ENCODE data around the gene OLFM3.

The OLFM3 gene

DNA sequence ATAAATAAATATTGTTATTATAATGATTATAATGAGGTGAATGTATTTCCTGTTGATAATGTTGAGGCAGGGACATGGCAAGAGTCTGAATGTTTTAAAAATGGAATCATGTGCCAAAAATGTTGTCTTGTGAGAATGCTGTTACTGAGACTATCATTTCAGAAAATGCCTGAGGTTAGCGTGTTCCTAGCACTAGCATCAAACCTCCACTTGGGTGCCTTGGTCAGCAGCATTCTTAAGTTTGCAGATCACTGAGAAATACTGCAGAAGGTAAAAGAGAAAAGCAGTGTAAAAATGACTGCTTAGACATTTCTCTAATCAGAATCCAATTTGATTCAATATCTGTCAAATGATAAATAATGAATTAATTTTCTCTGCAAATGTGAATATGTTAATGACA is 50.8 kb downstream of the OLFM3 start:
- DNase-seq (ENCODE audit: low read depth, low spot score) = no peak

- no peak for DNase-seq (ENCODE audit: low read depth, low spot score)
Measured at GRCh38 chr1:101943237-101943636, 53.5 kb downstream of the OLFM3 start.

DNA sequence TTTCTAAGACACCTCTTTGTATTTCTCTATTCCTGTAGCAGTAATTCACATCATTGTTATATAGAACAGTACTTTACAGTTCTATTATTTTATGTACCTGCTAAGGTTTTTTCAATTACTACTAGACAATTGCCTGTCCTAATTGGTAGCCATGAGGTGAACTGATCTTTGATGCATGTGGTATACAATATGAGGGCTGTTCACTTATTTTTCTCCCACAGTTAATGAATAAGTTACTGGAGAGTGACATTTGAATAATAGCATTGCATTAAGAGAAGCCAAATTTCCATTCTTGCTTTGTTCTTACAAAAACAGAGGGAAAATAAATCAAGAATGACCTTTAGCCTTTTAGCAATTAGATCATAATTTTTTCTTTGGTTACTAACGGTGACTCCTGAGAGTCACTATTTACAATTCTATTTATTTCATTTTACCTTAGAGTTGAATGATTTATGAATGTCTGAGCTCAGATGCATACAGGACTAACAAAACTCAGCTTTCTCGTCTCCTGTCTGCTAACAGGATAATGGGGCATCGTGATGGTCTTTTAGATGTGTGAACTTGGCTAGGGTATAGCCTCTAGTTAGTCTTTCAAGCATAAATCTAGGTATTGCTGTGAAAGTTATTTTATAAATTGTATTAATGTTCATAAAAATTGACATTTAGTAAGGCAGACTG is 54.1 kb downstream of the OLFM3 start:
- DNase-seq (ENCODE audit: low read depth, low spot score) = no peak

DNA sequence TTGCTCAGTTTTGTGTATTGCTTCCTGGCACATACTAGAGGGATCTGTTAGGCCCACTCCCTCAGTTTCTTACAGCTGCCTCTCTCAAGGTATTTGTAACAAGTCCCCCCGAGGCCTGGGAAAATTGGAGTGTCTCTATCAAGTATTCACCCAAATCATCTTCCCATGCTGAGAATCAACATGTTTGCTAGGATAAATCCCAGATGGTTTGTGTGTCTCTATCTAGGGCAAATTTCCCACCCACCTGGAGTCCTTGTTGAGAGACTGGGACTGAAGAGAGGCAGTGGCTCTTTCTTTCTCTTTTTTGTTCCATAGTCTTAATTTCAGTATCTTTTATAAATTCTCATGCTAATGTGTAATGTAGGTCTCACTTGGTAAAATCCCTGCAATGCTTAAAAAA is 58.0 kb downstream of the OLFM3 start:
- DNase-seq (ENCODE audit: low read depth, low spot score) = no peak

DNA sequence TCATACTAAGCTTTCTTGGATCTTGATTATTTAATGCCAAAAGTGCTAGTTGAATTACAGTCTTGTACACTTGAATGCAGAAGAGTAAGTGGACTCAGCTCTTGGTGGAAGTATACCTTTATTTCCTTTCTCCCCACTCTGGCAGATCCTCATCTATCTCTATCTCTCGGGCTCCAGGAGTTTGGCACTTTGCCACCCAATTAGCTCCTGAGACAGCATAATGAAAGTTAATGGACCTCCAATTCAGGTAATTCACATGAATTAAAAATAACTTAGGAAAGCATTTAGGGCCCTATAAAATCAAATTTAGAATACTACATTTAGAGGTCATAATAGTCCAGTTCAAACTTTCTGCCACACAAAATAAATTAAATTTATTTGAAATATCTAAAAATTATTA is 67.4 kb downstream of the OLFM3 start:
- no peak for DNase-seq (ENCODE audit: low read depth, low spot score)

- DNase-seq (ENCODE audit: low read depth, low spot score) = peak; percentile 1
Measured at GRCh38 chr1:101928829-101929228, 67.9 kb downstream of the OLFM3 start.

GRCh38 chr1:101924700-101925099 is 72.0 kb downstream of the OLFM3 start:
- DNase-seq (ENCODE audit: low read depth, low spot score) = peak; percentile 1

DNA sequence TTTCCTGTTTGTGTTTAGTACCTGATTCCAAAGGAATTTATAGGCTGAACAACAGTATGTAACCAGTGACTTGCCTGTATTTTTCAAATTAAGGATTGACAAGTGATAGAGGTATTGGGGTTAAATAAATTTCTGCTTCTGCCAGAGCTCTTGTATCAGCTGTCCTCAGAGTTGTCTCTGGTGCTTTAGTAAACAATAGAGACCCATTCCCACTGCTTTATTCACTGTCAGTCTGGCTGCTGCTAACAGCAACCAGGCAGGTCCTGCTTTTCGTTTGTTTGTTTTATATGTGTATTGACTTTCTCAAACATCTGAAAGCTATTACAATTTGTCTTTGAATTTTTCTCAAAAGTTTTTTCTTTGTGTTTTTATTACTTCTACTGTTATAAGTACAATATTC is 76.1 kb downstream of the OLFM3 start:
- DNase-seq (ENCODE audit: low read depth, low spot score) = no peak

- DNase-seq (ENCODE audit: low read depth, low spot score) = no peak
Measured at GRCh38 chr1:101918277-101918676, 78.4 kb downstream of the OLFM3 start.

- no peak for DNase-seq (ENCODE audit: low read depth, low spot score)
Measured at GRCh38 chr1:101915597-101915996, 81.1 kb downstream of the OLFM3 start.

DNA sequence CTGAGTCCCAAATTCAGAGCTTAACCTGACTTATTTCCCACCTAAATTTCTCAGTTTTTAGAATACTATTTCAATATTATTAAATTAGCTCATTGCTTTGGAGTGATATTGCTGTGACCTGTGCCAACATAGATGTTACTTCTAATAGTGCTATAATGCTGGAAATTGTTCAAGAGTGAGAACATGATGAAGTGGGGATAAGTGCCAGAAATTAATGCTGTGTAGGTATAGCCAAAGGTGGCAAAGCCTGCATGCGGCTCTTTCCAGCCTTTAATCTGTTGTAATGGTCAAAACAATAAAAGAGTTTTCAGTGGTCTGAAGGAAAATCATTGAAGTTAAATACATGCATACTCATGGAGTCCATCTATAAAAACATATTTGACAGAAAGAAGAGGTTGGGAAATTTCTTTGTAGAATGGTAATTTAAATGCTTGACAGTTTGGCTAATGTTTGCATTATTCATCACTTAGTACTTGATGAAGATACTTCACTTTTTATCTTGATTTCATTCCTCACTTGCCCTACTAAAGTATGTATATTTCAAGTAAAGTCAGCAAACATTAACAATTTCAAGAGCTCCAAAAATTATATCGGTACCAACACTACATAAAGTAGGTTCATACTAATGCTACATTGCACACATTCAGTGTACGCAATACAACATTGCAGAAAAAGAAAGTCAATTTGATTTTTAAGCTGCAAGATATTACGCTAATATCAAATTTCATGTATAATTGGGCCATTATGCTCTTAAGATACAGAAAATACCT is 82.1 kb downstream of the OLFM3 start:
- DNase-seq (ENCODE audit: low read depth, low spot score) = no peak

DNA sequence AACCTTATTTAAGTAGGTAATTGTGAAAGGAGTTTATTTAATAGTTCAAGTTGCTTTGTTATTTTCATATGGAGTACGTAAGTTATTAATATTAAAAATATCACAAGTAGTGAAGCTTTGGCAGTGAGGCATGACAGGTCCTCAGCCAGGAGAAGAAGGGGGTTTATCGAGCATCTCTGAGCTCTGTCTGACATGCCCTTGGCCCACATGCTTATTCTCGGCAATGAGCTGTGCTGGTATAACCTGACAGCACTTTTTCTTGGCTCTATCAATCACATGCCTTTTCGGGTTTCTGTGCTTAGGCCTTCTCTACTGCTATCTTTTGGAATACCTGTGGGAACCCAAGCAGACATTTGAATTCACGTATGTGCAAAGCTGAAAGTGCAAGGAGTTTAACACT is 84.8 kb downstream of the OLFM3 start:
- DNase-seq (ENCODE audit: low read depth, low spot score) = no peak

- no peak for DNase-seq (ENCODE audit: low read depth, low spot score)
Measured at GRCh38 chr1:101908980-101909379, 87.7 kb downstream of the OLFM3 start.

- no peak for DNase-seq (ENCODE audit: low read depth, low spot score)
Measured at GRCh38 chr1:101907264-101907663, 89.5 kb downstream of the OLFM3 start.

DNA sequence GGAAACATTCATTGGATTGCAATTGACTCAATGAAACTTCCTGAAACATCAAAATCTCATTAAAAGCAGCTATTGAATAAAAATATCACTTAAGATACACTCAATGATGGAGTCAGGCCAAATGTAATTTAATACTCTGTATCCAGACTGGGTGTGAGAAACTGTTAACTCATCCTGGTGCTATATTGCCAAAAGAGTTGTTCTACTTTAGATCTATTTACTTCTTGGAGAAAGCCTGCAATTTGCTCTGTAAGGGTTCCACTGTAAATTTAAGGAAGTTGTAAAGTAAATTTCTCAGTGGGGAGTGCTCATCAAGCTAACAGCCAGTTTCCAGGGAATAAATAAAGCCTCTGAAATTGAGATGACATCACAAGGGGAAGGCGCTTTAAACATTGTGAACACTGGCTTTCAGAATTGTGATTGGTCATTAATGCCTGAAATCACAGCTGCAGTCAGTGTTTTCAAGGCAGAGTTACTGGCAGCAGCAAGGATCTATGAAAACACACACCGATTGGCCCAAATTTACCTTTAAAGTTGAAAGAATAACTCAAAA is 91.4 kb downstream of the OLFM3 start:
- DNase-seq (ENCODE audit: low read depth, low spot score) = no peak

GRCh38 chr1:101902199-101902598 is 94.5 kb downstream of the OLFM3 start:
- no peak for DNase-seq (ENCODE audit: low read depth, low spot score)

- no peak for DNase-seq (ENCODE audit: low read depth, low spot score)
Measured at GRCh38 chr1:101898137-101898536, 98.6 kb downstream of the OLFM3 start.

DNA sequence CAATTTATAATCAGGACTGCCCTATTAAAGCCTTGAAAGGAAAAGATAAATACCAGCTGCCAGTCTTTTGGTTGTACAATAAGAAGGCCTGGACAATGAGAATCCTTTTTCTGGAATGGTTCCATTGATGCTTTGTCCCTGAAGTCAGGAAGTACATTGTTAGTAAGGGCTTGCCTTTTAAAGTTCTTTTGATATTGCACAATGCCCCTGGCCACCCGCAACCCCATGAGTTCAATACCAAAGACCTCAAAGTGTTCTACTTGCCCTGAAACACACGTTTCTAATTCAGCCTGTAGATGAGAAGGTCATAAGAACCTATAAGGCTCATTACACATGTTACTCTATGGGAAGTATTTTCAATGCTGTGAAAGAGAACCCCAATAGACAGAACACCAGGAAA is 112.1 kb downstream of the OLFM3 start:
- no peak for DNase-seq (ENCODE audit: low read depth, low spot score)

DNA sequence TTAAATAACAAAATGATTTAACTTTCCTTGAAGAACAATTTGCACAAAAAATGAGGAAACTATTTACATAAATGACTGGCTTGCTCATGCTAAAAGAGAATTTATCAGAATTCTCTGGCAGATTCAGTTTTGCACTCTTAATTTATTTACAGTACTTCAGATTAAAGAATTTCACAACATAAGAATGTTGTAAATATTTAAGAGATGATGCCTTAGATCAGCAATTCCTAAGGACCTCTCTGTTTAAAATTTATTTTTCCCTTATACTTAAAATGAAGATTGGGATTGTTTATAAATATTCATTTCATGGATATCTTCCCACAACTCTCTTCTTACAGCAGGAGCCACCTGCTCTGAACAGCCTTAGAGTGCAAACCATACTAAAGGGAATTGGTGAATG is 120.8 kb downstream of the OLFM3 start:
- DNase-seq (ENCODE audit: low read depth, low spot score) = no peak

DNA sequence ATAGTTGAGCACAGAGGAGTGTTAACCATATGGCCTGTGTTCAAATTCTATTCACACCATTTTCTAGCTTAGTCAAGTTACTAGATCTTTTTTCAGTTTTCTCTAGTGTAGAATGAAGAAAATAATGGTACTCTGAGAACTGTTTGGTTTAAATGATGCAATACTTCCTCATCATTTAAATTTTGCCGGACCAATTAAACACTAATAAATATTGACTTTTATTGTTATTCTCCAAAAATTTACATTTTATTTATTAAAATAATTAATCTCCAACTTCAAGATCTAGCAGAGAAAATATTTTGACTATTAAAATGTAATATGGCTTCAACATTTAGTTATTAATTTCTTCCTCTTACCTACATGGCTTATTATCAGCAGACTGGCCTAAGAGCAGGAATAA is 123.1 kb downstream of the OLFM3 start:
- DNase-seq (ENCODE audit: low read depth, low spot score) = no peak

DNA sequence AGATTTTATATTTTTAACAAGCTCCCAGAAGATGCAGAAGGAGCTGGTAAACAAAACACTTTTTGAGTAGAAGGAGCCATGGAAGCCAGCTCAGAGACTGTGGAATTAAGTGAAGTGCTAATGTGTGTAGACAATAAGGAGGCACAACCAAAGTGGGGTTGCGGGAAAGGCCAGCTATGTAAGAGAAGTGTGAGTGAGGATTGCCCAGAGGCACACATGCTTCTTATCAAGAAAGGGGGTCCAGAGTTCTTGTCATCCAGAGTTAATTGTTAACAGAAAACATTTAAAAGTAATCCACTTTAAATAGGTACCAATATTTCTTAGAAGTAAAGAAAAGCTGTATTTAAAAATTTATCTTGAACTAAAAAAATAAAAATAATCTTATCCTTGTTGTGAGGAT is 136.8 kb downstream of the OLFM3 start:
- no peak for DNase-seq (ENCODE audit: low read depth, low spot score)

- no peak for DNase-seq (ENCODE audit: low read depth, low spot score)
Measured at GRCh38 chr1:101854271-101854670, 142.5 kb downstream of the OLFM3 start.

DNA sequence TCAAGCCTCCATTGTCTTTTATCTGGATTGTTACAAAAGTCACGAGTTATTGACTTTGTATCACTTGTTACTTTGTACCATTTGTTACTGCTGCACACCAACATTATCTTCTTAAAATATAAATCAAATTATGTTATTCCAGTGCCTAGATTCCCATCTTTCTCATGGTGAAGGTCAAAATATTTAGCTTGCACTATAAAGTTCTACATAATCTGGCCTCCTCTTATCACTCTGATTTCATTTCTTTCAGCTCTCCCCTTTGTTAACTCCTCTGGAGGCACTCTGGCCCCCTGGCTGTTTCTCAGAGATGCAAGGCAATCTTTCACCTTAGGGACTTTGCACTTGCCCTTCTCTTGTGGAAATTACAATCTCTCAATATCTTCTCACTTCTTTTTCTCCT is 143.8 kb downstream of the OLFM3 start:
- DNase-seq (ENCODE audit: low read depth, low spot score) = no peak
